ENCODE results near the gene GABARAPL2. TPM values are rescaled to one million over a fixed set of nuclear protein-coding genes. Genes with fewer than 3 reads are reported as not detected.
"Not testable (repeated sequence)": the region's sequence is repeated elsewhere in the genome, so short reads cannot be mapped to it uniquely, and the experiment has no call there.

Gene GABARAPL2
- total and polyA plus RNA-seq, 12 donors, result 93.9 to 200 (median 167) TPM

GRCh38 chr16:75546293-75546692 lies 19.9 kb upstream of the GABARAPL2 start:
- no peak overlapping the region for H3K27ac ChIP-seq
- H3K9me3 ChIP-seq (replicated peaks in 1 of 3), result no peaks in the 10 kb centered on the region
- 86 to 93% (median 89%) methylated on average over 7 of the region's 7 CpGs for whole genome bisulfite sequencing, 4 donors
- H3K27me3 ChIP-seq, result no peaks in the 10 kb centered on the region
- intact Hi-C loops (cut with DNase I), result no loop called here
- no peaks in the 10 kb centered on the region for H3K4me1 ChIP-seq (replicated peaks in 1 of 2)
- no peak for TF ChIP-seq POLR2A (IDR thresholded peaks at IDR 0.05)
- no peak for TF ChIP-seq CTCF (IDR thresholded peaks at IDR 0.05)
- no peak overlapping the region for H3K4me3 ChIP-seq
- H3K36me3 ChIP-seq (replicated peaks in 1 of 2), result no peaks in the 10 kb centered on the region
- DNase-seq, result no peak

- H3K9me3 ChIP-seq (replicated peaks in 1 of 3); H3K4me3 ChIP-seq; intact Hi-C loops (cut with DNase I); H3K27me3 ChIP-seq; DNase-seq; H3K27ac ChIP-seq; H3K36me3 ChIP-seq (replicated peaks in 1 of 2); H3K4me1 ChIP-seq (replicated peaks in 1 of 2): not testable (repeated sequence)
- 94 to 96% (median 95%) methylated on average over 9 of the region's 9 CpGs for WGBS, 4 donors
Observed at GRCh38 chr16:75548456-75548855, 17.7 kb upstream of the GABARAPL2 start.

GRCh38 chr16:75550211-75550662 lies 15.9 kb upstream of the GABARAPL2 start:
- Histone ChIP-seq H3K4me3 (no peak overlapping the region), H3K27ac (no peak overlapping the region), H3K36me3 (replicated peaks in 1 of 2) (no peaks in the 10 kb centered on the region), H3K9me3 (replicated peaks in 1 of 3) (no peaks in the 10 kb centered on the region), H3K4me1 (replicated peaks in 1 of 2) (peaks cover 0 to 8% of the 10 kb centered on the region in 2 donors), H3K27me3 (no peaks in the 10 kb centered on the region)
- 73 to 78% (median 76%) methylated on average over 7 of the region's 7 CpGs for WGBS, 4 donors
- peak; percentile 9 to 49 (median 39) for TF ChIP-seq CTCF (IDR thresholded peaks at IDR 0.05)
- TF ChIP-seq POLR2A (IDR thresholded peaks at IDR 0.05), result no peak
- intact Hi-C loops (cut with DNase I), result no loop called here
- DNase-seq, result peak in 6 of 7 donors; percentile 22 to 65 (median 41)

- no peak for DNase-seq
- intact Hi-C loops (cut with DNase I), result no loop called here
- Histone ChIP-seq H3K4me3 (no peak overlapping the region), H3K27me3 (no peaks in the 10 kb centered on the region), H3K4me1 (replicated peaks in 1 of 2) (peaks cover 4 to 14% of the 10 kb centered on the region in 2 donors), H3K9me3 (replicated peaks in 1 of 3) (no peaks in the 10 kb centered on the region), H3K36me3 (replicated peaks in 1 of 2) (no peaks in the 10 kb centered on the region), H3K27ac (no peak overlapping the region)
- 58 to 89% (median 69%) methylated on average over 2 of the region's 2 CpGs for WGBS, 4 donors
- TF ChIP-seq CTCF (IDR thresholded peaks at IDR 0.05) (no peak), POLR2A (IDR thresholded peaks at IDR 0.05) (no peak)
Observed at GRCh38 chr16:75552951-75553350, 13.2 kb upstream of the GABARAPL2 start.

GRCh38 chr16:75555213-75555706 lies 10.9 kb upstream of the GABARAPL2 start:
- Histone ChIP-seq H3K4me3 (peak overlapping the region; percentile 8 to 69 (median 46)), H3K9me3 (replicated peaks in 1 of 3) (no peaks in the 10 kb centered on the region), H3K27me3 (no peaks in the 10 kb centered on the region), H3K4me1 (replicated peaks in 1 of 2) (peaks cover 4 to 14% of the 10 kb centered on the region in 2 donors), H3K36me3 (replicated peaks in 1 of 2) (no peaks in the 10 kb centered on the region), H3K27ac (peak overlapping the region; percentile 24 to 76 (median 64))
- TF ChIP-seq POLR2A (IDR thresholded peaks at IDR 0.05) (peak in 1 of 2 donors; percentile 29), CTCF (IDR thresholded peaks at IDR 0.05) (no peak)
- 0 to 2% (median 1%) methylated on average over 12 to 26 of the region's 26 CpGs for WGBS, 4 donors
- intact Hi-C loops (cut with DNase I), result no loop called here
- peak; percentile 85 to 94 (median 92) for DNase-seq

Data from adrenal gland (tissue), 12 donors.